Measurements from ENCODE around the gene KIF1B.
"Not testable (repeated sequence)": the region's sequence is repeated elsewhere in the genome, so short reads cannot be mapped to it uniquely, and the experiment has no call there.

Gene KIF1B

GRCh38 chr1:10236405-10237156, 26.2 kb downstream of the KIF1B start:
- DNase-seq: no peak

GRCh38 chr1:10237157-10237539, 26.8 kb downstream of the KIF1B start:
- no peak for DNase-seq

- DNase-seq: no peak
Observed at GRCh38 chr1:10242135-10242534, 31.8 kb downstream of the KIF1B start.

- DNase-seq: no peak
Observed at GRCh38 chr1:10242811-10243210, 32.4 kb downstream of the KIF1B start.

- no peak for DNase-seq
Observed at GRCh38 chr1:10245674-10246073, 35.3 kb downstream of the KIF1B start.

GRCh38 chr1:10249808-10250457, 39.6 kb downstream of the KIF1B start:
- no peak for DNase-seq

GRCh38 chr1:10250663-10251062, 40.3 kb downstream of the KIF1B start:
- no peak for DNase-seq

GRCh38 chr1:10251325-10252108, 41.1 kb downstream of the KIF1B start:
- DNase-seq: not testable (repeated sequence)

- no peak for DNase-seq
Observed at GRCh38 chr1:10252508-10252907, 42.1 kb downstream of the KIF1B start.

- DNase-seq: no peak
Observed at GRCh38 chr1:10253149-10253548, 42.8 kb downstream of the KIF1B start.

GRCh38 chr1:10253755-10254154, 43.4 kb downstream of the KIF1B start:
- DNase-seq: no peak

GRCh38 chr1:10257851-10258250, 47.5 kb downstream of the KIF1B start:
- DNase-seq: no peak

GRCh38 chr1:10259547-10259946, 49.2 kb downstream of the KIF1B start:
- not testable (repeated sequence) for DNase-seq

GRCh38 chr1:10263450-10264082, 53.2 kb downstream of the KIF1B start:
- DNase-seq: no peak

- no peak for DNase-seq
Observed at GRCh38 chr1:10265027-10265426, 54.7 kb downstream of the KIF1B start.

- DNase-seq: no peak
Observed at GRCh38 chr1:10265900-10266299, 55.5 kb downstream of the KIF1B start.

- no peak for DNase-seq
Observed at GRCh38 chr1:10267319-10267718, 56.9 kb downstream of the KIF1B start.

GRCh38 chr1:10267921-10268320, 57.6 kb downstream of the KIF1B start:
- no peak for DNase-seq

GRCh38 chr1:10271090-10271489, 60.7 kb downstream of the KIF1B start:
- DNase-seq: no peak

GRCh38 chr1:10271869-10272268, 61.5 kb downstream of the KIF1B start:
- no peak for DNase-seq

GRCh38 chr1:10272274-10272673, 61.9 kb downstream of the KIF1B start:
- no peak for DNase-seq

GRCh38 chr1:10278880-10279279, 68.5 kb downstream of the KIF1B start:
- no peak for DNase-seq
